ENCODE data around the gene HSD11B1L.

Gene HSD11B1L

DNA sequence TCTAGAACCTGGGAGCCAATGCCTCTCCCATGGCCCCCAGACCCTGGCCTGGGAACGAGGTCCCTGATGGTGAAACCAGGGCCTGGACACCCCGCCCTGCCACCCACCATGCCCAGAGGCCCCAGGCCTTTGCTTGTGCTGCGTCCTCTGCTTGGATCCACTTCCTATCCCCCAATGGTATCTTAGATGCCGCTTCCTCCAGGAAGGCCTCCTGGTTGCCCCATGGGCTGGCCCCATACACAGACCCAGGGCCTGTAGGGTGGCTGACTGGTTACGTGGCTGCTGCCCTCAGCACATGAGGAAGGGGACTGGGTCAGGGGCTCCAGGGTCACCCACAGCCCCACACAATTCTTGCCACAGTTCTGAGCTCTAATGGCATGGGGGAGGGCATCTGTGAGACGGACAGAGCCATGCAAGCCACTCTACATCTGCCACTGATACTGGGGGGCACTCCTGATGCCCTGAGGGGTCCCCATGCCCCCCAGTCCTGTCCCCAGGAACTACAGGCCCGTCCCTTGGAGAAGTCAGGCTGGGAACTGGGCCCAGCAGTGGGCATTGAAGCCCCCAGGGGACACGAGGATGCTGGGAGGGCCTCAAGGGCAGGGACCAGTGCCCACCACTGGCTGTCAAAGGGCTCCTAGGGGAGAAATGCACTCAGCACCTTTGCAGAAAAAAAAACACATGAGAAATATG, 14.3 kb downstream of the HSD11B1L start:
- in situ Hi-C loops (cut with HindIII; ENCODE audit: low sequenced_read_pairs): no loop called here
- TF ChIP-seq, protein P1, sequence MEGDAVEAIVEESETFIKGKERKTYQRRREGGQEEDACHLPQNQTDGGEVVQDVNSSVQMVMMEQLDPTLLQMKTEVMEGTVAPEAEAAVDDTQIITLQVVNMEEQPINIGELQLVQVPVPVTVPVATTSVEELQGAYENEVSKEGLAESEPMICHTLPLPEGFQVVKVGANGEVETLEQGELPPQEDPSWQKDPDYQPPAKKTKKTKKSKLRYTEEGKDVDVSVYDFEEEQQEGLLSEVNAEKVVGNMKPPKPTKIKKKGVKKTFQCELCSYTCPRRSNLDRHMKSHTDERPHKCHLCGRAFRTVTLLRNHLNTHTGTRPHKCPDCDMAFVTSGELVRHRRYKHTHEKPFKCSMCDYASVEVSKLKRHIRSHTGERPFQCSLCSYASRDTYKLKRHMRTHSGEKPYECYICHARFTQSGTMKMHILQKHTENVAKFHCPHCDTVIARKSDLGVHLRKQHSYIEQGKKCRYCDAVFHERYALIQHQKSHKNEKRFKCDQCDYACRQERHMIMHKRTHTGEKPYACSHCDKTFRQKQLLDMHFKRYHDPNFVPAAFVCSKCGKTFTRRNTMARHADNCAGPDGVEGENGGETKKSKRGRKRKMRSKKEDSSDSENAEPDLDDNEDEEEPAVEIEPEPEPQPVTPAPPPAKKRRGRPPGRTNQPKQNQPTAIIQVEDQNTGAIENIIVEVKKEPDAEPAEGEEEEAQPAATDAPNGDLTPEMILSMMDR (IDR thresholded peaks at IDR 0.05; ENCODE audit: low read depth, low read length, missing control alignments): no peak
- no peak overlapping the region for H3K4me3 ChIP-seq (ENCODE audit: low read depth, low read length)
- no peak for DNase-seq (ENCODE audit: low read depth)

DNA sequence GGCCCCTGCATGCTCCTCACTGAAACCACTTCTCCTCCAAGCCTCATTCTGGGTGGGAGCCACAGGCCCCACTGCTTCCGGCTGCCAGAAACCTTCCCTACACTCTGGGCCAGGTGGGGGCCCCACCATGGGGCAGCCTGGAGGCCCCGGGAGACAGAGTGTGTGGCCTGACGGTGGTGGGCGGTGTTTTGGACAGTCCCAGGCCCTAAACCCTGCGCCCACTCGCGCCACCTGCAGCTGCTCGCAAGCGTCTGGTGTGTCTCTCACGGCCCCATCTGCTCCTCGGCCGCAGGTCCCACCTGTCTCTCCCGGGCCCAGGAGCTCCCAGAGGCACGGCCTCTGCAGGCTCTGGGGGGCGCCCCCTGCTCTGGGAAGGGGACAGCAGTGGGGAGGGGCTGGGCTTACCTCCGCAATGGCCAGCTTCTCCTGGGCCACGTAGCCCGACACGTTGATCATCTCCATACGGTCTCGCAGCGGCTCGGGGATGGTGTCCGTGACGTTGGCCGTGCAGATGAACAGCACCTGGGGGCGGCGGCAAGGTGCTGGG, 14.9 kb downstream of the HSD11B1L start:
- TF ChIP-seq, protein P1 (IDR thresholded peaks at IDR 0.05; ENCODE audit: low read depth, low read length, missing control alignments): no peak
- no peak overlapping the region for H3K4me3 ChIP-seq (ENCODE audit: low read depth, low read length)
- in situ Hi-C loops (cut with HindIII; ENCODE audit: low sequenced_read_pairs): no loop called here
- no peak for DNase-seq (ENCODE audit: low read depth)

DNA sequence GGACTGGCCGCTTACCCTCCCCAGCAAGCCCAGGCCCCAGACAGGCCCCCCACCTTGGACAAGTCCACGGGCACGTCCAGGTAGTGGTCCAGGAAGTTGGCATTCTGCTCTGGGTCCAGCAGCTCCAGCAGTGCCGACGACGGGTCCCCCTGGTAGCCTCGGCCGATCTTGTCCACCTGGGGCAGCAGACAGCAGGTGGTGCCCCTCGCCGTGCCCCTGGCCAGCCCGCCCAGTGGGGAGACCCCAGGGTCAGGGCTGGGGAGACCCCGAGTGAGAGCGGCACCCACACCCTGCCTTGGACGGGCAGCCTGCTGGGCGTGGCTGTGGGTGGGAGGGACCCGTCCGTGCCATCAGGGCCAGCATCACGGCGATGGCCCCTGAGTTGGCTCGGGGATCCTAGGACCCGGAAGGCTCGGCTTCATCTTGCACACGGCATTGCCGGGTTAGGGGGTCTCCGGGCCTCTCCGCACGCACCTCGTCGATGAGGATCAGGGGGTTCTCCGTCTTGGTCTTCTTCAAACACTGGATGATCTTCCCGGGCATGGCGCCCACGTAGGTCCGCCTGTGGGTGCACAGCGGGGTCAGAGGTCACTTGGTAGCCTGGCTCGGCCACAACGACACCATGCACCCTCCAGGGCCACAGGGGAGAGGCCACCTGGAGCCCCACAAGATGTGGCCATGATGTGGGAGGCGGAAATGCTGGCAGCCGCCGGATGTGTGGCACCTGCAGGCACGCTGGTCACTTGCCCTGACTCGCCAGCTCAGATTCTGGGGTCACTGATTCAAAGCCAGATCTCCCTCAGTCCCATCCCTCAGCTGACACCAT, 15.6 kb downstream of the HSD11B1L start:
- TF ChIP-seq, protein P1 (IDR thresholded peaks at IDR 0.05; ENCODE audit: low read depth, low read length, missing control alignments): no peak
- DNase-seq (ENCODE audit: low read depth): no peak
- in situ Hi-C loops (cut with HindIII; ENCODE audit: low sequenced_read_pairs): no loop called here
- H3K4me3 ChIP-seq (ENCODE audit: low read depth, low read length): no peak overlapping the region

DNA sequence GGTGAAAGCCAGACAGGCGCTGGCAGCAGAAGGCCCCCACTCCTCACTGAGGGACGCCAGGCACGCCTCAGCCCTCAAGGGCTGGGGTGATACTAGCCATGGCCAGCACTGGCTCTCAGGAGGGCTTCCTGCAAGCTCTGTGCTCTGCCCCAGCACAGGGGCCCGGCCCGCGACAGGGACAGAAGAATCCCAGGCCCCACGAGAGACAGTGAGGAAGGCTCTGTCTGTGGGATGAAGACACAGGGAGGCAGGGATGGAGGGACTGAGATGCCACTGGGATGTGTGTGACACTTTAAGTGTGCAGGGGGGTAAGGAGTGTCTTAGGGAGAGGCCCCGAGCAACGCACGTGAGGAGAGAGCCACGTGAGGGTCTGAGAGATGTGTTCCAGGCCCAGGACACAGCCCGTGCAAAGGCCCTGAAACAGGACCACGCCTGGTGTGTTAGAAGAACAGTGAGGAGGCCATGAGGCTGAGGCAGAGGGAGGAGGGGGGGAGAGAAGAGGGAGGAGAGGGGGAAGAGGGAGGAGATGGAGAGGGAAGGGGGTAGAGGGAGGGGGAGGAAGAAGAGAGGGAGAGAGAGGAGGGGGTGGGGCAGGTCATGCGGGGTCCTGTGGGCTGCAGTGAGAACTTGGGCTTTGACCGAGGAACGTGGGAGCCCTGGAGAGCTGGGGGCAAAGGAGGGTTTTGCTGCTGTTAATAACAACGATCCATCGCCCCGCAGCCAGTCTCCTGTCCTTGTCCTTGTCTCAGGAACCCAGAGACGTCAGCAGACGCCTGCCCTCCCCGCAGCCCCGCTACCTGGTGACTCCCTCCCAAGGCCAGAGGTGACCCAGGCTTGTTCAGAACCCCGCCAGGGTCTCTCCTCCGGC, 16.4 kb downstream of the HSD11B1L start:
- TF ChIP-seq, protein P1 (IDR thresholded peaks at IDR 0.05; ENCODE audit: low read depth, low read length, missing control alignments): no peak
- no peak overlapping the region for H3K4me3 ChIP-seq (ENCODE audit: low read depth, low read length)
- no peak for DNase-seq (ENCODE audit: low read depth)
- in situ Hi-C loops (cut with HindIII; ENCODE audit: low sequenced_read_pairs): no loop called here

DNA sequence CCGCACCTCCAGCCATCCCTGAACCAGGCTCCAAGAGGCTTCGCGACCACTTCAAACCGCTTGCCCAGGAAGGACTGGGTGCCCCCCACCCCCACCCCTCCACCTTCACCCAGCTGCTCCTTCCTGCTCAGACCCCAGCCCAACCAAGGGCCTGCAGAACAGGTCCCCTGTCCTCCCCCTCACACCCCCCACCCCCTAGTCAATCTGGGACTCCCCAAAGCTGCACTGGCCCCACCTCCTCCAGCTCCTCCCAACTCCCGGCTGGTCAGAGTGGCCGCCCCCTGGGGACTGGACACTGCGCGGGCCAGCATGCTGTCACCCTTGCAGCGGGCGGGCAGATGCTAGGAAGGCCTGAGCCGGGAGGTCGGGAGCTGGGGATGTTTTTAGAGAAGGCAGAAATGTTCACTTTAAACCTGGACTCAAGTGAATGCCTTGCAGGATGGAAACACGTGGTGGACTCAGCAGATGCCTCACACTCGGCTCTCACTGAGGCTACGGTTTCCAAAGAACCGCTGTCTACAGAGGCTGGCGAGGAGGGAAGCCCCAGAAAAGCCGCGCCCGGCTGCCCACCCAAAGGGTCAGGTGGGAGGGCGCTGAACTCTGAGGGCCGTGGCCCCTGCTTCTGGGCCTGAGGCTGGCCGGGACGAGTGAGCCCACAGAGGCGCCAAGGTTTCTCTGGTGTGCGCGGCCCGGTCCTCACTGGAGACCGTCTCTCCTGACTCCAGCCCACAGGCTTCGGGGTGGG, 17.2 kb downstream of the HSD11B1L start:
- in situ Hi-C loops (cut with HindIII; ENCODE audit: low sequenced_read_pairs): no loop called here
- no peak for DNase-seq (ENCODE audit: low read depth)
- H3K4me3 ChIP-seq (ENCODE audit: low read depth, low read length): no peak overlapping the region
- TF ChIP-seq, protein P1 (IDR thresholded peaks at IDR 0.05; ENCODE audit: low read depth, low read length, missing control alignments): no peak

All from astrocyte of the cerebellum (primary cell).